Stimulated activated CD4-positive, alpha-beta T cell treated with anti-CD3 and anti-CD28 coated beads, Interleukin-15, amount 100 ng/mL, for 24 hours (primary cell): ENCODE data around the gene SP1.

Experiments
- DNase-seq: peaks from one replicate; pipeline ENCODE4 v3.0.0-alpha.2; 2020

The SP1 gene

DNA sequence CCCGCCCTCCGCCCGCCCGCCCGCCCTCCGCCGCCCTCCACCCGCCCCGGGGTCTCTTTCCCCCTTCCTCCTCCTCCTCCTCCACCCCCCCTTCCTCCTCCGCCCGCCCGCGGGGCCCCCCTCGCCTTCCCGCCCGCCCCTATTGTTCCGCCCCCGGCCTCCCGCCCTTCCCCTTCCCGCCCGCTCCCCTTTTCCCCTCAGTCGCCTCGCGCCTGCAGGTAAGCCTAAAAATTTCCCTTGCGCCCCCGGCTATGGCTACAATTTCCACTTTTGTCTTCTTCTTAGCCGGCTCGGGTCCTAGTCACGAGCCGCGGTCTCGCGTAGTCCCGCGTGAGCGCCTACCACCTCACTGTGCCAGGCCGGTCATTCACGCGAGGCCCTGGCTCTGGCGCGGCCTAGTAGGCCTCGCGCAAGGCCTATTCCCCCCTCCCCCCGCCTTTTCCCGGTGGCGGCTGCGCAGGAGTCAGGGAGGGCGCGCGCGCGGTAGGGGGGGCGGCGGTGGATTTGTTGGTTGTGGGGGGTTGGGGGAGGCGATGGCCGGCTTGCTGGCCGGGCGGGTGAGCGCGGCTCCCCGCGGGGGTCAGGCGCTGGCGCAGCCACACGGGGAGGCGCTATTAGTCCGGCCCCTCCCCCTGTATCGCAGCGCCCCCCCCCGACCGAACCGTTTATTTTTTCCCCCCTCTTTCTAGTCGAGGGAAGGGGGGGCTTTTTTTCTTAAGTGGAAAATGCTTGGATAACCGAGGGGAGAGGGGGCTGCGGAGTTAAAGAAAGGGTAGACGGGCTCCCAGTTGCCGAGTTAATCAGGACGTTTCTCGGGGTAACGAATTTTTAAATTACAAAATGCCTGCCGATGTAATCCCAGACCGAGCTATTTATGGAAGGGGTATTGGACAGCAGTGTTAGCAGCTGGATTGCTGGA is 72.4 kb downstream of the SP1 start:
- peak; percentile 79 for DNase-seq

DNA sequence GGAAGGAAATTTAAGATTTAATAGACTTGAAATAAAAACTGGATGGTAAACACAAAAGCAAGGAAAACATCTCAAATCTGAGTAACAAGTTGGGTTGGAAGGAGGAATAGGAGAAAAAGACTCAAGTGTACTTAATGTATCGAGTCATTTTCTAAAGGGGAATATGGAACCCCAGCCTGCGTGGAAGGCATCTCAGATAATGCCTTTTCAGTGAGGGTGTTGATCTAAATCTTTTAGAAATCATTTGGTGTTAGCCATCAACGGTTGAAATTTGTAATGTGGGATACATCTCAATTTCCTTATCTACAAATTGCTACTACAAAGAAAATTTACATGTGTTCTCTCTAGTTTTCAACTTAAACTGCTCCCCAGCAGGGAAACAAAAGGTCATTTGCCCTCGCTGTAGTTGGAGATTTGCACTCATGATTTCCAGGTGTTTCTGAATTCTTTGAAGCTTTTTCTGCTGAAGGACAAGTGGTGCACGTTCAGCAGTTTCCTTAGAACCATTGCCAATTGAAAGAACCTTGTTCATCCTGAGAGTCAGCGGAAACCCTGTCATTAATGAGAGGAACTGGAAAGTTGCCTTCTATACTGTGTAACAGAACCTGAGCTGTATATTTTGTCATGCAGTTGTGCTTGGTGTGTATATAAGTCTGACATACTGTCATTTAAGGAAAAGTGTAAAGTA is 74.1 kb downstream of the SP1 start:
- no peak for DNase-seq

DNA sequence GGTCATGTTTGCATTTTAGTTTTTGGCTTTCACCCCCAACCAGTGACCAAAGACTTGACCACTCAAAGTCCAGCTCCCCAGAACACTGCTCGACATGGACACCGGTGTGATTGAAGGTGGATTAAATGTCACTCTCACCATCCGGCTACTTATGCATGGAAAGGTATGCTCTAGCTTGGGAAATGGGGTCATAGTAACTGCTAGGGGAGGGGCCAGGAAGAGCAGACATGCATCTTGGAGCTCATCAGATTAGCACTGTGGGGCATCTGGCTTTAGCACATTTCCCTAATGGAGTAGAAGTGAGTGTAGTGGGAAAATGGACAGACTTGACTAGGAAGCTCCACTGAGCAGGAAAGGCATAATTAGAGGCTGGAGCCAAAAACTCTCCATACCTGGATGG is 74.7 kb downstream of the SP1 start:
- DNase-seq, result no peak

DNA sequence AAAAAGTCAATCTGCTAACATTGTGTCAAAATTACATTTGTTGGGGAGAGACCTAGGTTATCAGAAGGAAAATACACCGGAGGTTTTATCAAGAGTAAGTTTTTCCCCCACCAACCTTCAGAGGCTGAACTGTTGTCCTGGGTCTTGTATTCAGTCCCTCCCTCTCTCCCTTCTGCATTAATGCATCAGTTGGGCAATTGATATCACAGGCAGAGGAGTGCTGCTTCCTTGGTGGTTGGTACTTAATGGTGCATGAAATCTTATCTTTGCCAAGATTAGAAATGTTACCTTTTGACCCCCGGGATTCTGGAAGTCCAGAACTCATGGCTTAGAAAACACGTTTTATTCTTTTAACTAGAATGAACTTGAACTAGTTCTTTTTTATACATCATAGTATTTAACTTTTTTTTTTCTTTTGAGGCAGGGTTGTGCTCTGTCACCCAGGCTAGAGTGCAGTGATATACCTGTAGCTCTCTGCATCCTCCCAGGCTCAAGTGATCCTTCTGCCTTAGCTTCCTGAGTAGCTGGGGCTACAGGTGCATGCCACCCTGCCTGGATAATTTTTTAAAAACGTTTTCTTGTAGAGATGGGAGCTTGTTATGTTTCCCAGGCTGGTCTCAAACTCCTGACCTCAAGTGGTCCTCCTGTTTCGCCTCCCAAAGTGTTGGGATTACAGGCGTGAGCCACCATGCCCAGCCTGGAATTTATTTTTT is 76.8 kb downstream of the SP1 start:
- DNase-seq, result no peak

DNA sequence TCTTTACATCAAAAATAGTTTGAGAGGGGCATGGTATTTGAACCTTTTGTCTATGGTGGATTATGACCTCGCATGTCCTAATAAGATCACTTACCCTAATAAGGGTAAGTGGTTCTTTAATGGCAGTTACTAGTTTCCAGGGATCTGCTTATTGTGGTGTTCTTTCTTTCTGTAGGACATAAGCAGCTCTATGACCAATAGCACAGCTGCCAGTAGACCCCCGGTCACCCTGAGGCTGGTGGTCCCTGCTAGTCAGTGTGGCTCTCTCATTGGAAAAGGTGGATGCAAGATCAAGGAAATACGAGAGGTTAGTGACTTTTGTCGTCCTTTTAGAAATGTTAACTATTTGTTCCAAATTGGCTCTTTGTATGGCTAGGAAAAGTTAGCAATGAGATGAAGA is 79.1 kb downstream of the SP1 start:
- no peak for DNase-seq

DNA sequence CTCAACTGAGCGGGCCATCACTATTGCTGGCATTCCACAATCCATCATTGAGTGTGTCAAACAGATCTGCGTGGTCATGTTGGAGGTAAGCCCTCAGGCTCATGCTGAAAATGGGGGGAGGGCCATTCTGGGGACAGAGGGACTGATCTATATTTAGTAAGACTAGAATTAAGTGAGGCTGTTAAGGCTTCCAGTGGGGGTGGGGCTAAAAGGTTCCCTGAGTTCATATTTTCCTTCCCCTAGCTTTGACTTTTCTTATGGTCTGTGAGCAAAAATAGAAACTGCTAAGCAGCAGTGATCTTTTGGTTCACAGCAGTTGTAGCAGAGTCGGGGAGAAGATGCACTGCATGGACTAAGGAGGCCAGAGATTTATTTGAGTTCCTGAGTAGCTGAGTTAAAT is 81.1 kb downstream of the SP1 start:
- no peak for DNase-seq

DNA sequence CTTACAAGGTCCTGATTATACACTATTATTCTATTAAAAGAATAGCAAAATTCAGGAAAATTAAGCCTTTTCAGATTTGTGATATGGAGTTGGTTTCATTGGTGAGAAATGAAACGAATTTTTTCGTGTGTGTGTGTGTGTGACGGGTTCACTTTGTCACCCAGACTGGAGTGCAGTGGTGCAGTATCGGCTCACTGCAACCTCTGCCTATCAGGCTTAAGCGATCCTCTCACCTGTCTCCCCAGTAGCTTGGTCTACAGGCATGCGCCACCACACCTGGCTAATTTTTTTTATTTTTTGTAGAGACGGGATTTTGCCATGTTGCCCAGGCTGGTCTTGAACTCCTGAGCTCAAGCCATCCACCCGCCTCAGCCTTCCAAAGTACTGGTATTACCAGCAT is 81.6 kb downstream of the SP1 start:
- DNase-seq, result no peak

DNA sequence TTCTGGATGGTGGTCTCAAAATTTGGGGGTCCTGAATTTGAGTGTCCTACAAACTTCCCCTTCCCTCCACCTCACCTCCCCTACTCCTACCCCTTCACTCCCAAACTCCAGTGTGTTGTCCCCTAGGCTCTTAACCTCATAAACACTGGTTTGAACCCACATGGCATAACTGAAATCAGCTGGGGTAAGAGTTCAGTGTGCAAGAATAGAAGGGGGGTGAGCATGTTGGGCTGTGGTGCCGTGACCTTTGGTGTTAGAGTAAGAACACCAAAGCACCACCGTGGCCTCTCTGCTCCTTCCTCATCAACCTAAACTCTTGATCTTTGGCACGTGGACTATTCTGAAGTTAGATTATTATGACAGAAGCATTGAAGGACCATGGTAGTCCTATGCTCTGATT is 83.0 kb downstream of the SP1 start:
- DNase-seq, result no peak

DNA sequence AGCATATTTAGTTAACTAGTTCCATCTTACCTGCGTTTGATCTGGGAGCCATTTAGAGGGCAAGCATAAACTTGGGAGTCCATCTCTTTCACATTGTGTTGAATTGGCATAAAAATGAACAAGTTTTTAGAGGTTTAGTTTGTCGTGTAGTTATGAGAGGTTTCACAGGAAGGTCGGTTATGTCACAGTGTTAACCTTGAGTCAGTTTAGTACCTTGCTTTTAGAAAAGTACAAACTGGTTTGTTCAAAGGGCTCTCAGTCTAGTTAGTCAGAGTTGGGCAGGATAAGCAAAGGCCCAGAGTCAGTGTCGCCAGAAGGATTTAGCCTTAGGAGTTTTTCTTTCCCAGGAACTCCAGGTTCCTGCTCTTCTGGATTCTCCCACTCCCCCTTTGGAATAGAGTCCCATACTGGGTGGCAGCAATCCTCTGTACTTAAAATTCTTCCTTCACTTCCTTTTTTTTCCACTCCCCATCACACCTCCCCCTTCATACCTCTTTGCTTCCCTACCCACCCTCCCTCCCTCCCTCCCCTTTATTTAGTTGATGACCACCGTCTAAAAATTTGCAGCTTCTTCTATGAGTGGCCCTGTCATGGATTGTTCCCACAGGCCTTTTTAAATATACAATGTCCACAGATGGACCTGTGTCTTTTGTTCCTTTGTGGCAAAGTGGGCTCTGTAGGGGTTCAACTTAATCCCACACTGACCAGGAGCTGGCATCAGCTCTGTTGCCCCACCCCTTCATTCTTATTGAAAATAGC is 84.0 kb downstream of the SP1 start:
- no peak for DNase-seq

DNA sequence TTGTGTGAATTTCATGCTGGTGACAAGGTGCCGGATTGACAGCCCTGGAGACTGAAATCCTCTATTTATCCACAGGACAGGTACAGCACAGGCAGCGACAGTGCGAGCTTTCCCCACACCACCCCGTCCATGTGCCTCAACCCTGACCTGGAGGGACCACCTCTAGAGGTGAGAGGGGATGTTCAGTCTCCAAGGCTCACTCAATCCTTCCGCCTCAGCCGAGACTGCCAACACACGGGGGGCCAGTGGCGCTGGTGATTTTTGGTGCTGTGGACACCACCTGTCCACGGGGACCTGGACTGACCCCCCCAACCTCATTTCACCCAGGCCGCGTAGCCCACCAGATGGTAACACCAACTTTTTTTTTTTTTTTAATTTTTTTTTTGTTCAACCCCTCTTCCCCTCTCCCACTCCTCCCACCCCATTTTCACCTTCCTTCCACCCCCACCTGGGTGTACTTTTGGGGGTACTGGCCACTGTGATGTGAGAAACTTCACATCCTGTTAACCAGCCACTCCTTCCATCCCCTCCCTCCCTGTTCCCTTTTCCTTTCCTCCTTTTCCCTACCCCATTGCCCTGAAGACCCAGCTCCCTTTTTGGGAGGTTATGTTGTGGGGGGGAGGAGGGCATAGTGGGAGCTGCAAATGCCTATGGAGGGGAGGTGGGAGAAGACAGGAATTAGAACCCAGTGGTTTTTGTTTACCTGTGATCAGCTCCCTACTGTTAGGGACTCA is 84.9 kb downstream of the SP1 start:
- DNase-seq, result no peak

DNA sequence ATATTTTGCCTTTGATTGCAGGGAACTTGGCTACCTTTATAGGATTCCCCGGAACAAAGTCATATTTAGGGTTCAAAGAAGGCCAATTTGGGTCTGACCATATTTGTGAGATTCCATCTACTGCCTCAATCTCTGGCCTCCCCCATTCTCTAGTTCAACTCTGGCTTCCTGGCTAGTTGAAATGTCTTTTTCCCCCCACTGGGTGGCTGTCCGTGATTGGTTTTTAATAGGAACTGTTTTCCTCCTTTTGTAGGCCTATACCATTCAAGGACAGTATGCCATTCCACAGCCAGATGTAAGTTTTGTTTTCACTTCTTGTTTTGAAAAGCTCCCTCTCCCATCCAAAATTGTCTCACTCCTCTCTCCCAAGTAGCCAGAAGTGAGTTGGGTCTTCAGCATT is 85.7 kb downstream of the SP1 start:
- no peak for DNase-seq
